ENCODE measurements around the gene TRIM17. TPM values are rescaled to one million over a fixed set of nuclear protein-coding genes. Genes with fewer than 3 reads are reported as not detected.
A peak's percentile ranks its signal among the peaks of the same experiment; 100 is the strongest.

The TRIM17 gene
- total and polyA plus RNA-seq, 9 of the 15 experiments (the other 6 are each of a cell fraction or from before 2014, with no cell fraction given) = not detected

DNA sequence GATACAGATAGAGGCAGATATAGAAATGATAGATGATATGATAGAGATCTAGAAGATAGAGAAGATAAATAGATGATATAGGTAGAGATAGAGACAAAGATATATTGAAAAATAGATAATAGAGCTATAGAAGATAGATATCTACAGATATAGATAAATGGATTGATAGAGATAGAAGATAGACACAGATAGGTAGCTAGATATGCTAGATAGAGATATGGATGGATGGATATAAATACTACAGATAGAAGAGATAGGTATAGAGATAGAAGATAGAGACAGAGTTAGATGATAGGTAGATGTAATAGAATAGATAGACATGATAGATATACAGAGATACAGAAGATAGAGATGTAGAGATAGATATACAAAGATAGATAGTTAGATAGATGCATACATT lies 31.4 kb downstream of the TRIM17 start:
- FAIRE-seq (no peak), DNase-seq (ENCODE audit: extremely low read depth in 1 of 4, low spot score in 3 of 4) (no peak), ATAC-seq (no peak)
- no peaks in the 10 kb centered on the region for H3K27me3 ChIP-seq (ENCODE audit: control insufficient read depth in 2 of 2, insufficient read depth in 2 of 2, low read length in 2 of 2)
- ChIA-PET POLR2A (interaction anchor here (2.3 kb wide), 1 partner anchor 15 kb away, joined by 5 read pairs; no protein-coding TSS in a partner anchor), CTCF (ENCODE audit: low intra/inter-chr PET ratio) (no interaction called here)
- intact Hi-C loops (cut with micrococcal nuclease) = no loop called here
- H3K9me3 ChIP-seq (replicated peaks; ENCODE audit: control insufficient read depth, insufficient read depth, low read depth, low read length) = no peaks in the 10 kb centered on the region
- in situ Hi-C loops (cut with MboI) = no loop called here
- H2AFZ ChIP-seq (ENCODE audit: low read depth, low read length) = no peak overlapping the region
- H3K9ac ChIP-seq (ENCODE audit: insufficient read depth in 1 of 2, low read depth in 2 of 2, low read length in 2 of 2) = no peak overlapping the region
- no peak overlapping the region for H3K4me2 ChIP-seq (ENCODE audit: insufficient read depth, low read length)
- H3K79me2 ChIP-seq (ENCODE audit: control insufficient read depth, insufficient read depth, low read length) = no peaks in the 10 kb centered on the region
- no peaks in the 10 kb centered on the region for H3K9me1 ChIP-seq (ENCODE audit: control insufficient read depth, insufficient read depth, low read length)
- no peak overlapping the region for H3K4me3 ChIP-seq
- TF ChIP-seq CREBBP (IDR thresholded peaks at IDR 0.05; ENCODE audit: low read depth, low read length) (peak; percentile 80), NR3C1 (CRISPR knock-in tag; IDR thresholded peaks at IDR 0.05) (no peak), ZKSCAN8 (CRISPR knock-in tag; IDR thresholded peaks at IDR 0.05) (no peak), PRPF4 (IDR thresholded peaks at IDR 0.05; ENCODE audit: insufficient read depth, low read depth, low read length, poor library complexity, severe bottlenecking) (no peak), MTA2 (IDR thresholded peaks at IDR 0.05; ENCODE audit: low read depth) (no peak), BRCA1 (IDR thresholded peaks at IDR 0.05) (peak; percentile 94; the same call in 1 of the 2 replicates), BRCA1 (CRISPR knock-in tag; IDR thresholded peaks at IDR 0.05) (no peak), NFIC (IDR thresholded peaks at IDR 0.05) (no peak), L3MBTL2 (IDR thresholded peaks at IDR 0.05) (no peak), ZNF134 (CRISPR knock-in tag; conservative IDR thresholded peaks at IDR 0.05) (no peak), XRCC3 (IDR thresholded peaks at IDR 0.05) (0 out of 2 replicates have a peak, but pooled peaks have one; percentile 12), NCOA2 (IDR thresholded peaks at IDR 0.05; ENCODE audit: partially characterized antibody in 2 of 2) (peak in 1 of 2 experiments; percentile 45)
- TF ChIP-seq, protein P1, sequence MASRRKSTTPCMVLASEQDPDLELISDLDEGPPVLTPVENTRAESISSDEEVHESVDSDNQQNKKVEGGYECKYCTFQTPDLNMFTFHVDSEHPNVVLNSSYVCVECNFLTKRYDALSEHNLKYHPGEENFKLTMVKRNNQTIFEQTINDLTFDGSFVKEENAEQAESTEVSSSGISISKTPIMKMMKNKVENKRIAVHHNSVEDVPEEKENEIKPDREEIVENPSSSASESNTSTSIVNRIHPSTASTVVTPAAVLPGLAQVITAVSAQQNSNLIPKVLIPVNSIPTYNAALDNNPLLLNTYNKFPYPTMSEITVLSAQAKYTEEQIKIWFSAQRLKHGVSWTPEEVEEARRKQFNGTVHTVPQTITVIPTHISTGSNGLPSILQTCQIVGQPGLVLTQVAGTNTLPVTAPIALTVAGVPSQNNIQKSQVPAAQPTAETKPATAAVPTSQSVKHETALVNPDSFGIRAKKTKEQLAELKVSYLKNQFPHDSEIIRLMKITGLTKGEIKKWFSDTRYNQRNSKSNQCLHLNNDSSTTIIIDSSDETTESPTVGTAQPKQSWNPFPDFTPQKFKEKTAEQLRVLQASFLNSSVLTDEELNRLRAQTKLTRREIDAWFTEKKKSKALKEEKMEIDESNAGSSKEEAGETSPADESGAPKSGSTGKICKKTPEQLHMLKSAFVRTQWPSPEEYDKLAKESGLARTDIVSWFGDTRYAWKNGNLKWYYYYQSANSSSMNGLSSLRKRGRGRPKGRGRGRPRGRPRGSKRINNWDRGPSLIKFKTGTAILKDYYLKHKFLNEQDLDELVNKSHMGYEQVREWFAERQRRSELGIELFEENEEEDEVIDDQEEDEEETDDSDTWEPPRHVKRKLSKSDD (conservative IDR thresholded peaks at IDR 0.05; ENCODE audit: low read length) = no peak
- TF ChIP-seq, protein P2, sequence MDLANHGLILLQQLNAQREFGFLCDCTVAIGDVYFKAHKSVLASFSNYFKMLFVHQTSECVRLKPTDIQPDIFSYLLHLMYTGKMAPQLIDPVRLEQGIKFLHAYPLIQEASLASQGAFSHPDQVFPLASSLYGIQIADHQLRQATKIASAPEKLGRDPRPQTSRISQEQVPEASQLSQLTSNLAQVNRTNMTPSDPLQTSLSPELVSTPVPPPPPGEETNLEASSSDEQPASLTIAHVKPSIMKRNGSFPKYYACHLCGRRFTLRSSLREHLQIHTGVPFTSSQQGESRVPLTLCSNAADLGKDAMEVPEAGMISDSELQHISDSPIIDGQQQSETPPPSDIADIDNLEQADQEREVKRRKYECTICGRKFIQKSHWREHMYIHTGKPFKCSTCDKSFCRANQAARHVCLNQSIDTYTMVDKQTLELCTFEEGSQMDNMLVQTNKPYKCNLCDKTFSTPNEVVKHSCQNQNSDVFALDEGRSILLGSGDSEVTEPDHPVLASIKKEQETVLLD (IDR thresholded peaks at IDR 0.05) = peak; percentile 67; the same call in 1 of the 2 replicates
- H3K27ac ChIP-seq (ENCODE audit: extremely low read depth, low read depth, low read length) = no peak overlapping the region
- no peaks in the 10 kb centered on the region for H4K20me1 ChIP-seq (replicated peaks; ENCODE audit: control insufficient read depth, insufficient read depth, low read length)
- no peaks in the 10 kb centered on the region for H3K36me3 ChIP-seq (ENCODE audit: control insufficient read depth, insufficient read depth, low read length)
- H3K4me1 ChIP-seq (replicated peaks in 1 of 2; ENCODE audit: control insufficient read depth in 2 of 2, insufficient read depth in 2 of 2, low read length in 2 of 2) = no peaks in the 10 kb centered on the region; a peak in 2 of 5 replicates
- BruUV-seq (replicated peaks) = no TSS peak

Data from K562 (cell line).